Ramos (cell line): ENCODE measurements around the gene NSF.
"Not testable (repeated sequence)": the region's sequence is repeated elsewhere in the genome, so short reads cannot be mapped to it uniquely, and the experiment has no call there.

Source experiments
- in situ Hi-C: fragments of 300-500 bp; cut with MboI; formaldehyde crosslinking; loops from one replicate; pipeline ENCODE4 v1.14.3; 2022; ENCODE audit warnings: low sequenced_read_pairs; ENCODE audit not compliant: unreplicated experiment

NSF gene

GRCh38 chr17:46590157-46591146, at the start of gene NSF:
NSF (plus strand) TSS chr17:46590669; CDS start chr17:46590776, 107 bp downstream.
- in situ Hi-C loops: not testable (repeated sequence)

- in situ Hi-C loops: not testable (repeated sequence)
These were observed 41.9 kb upstream of the NSF start for GRCh38 chr17:46548607-46549006.

DNA sequence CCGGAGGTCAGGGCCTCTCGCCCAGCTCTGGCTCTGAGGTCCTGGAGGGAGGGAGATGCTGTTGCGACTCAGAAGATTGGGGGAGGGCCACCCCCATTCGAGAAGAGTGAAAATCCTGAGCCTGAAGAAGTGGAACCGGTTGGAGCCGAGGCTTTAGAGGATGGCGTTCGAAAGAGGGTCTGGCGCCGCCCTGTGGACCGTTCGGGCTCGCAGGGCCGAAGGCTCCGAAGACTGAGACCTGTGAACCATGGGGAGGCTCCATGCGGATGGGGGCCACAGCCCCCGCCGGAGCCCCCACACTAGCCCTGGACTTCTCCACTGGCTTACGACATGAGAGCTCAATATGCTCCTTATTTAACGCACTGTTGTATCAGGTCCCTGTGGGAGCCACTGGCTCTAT, 31.3 kb upstream of the NSF start:
- in situ Hi-C loops: not testable (repeated sequence)

- in situ Hi-C loops: not testable (repeated sequence)
These were observed 30.4 kb upstream of the NSF start for GRCh38 chr17:46560048-46560447.

GRCh38 chr17:46566284-46566683, 24.2 kb upstream of the NSF start:
- in situ Hi-C loops: not testable (repeated sequence)

DNA sequence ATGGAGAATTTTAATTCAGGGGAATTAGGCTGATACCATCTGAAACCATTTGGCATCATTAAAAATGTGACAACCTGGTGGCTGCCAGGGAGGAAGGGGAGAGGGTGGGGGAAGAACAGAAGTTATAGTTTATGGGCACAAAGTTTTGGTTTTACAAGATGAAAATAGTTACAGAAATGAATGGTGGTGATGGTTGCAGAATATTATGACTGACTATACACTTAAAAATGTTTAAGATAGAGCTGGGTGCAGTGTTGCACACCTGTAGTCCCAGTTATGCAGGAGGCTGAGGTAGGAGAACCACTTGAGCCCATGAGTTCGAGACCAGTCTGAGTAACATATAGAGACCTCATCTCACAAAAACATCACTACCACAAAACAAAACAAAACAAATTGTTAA, 23.5 kb upstream of the NSF start:
- in situ Hi-C loops: not testable (repeated sequence)

- in situ Hi-C loops: not testable (repeated sequence)
These were observed 18.7 kb upstream of the NSF start for GRCh38 chr17:46571796-46572195.

DNA sequence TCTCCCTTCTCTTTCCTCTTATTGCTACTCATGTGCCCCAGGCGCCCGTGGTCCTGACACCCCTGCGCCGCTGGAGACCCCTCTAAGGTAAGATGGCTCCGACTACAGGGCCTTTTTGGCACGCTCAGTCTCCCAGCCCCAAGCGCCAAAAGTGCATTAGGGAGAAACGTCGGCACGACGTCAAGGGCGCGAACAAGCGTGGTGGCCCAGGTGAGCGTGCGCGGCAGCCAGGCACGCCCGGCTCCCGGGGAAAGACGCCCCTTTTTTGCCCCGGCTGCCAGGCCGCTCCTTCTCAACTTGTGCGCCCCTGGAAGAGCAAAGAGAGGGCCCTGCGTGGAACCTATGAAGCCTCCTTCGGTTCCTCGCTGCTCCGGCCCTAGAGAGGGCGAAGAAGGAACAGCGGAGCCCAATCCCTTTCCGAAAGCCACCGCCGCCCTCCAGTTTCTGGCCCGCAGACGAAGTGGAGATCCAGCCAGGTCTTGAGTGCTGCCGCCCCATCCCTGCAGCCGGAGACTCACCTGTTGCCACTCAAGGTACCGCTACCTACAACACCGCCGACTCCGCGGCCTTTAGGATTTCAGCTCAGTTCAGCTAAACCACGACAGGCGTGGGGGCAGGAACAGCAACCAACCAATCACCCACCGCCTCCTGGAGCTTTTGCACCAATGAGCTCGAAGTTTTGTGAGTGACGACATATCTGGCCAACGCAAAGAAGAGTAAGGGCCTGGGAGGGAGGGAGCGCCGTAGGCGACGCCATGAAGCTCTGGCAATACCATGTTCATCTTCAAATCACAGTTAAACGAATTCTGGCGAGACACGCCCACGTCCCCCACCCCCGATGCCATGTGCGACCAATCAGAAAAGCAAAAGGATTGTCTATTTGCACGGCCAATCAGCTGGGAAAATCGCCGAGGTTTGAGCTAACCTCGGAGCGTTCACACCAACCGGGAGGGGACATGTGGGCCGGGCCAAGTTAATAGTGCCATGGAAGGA, 11.1 kb upstream of the NSF start, which contains the start of gene ARL17A:
Gene ARL17A, minus strand, starts transcription at position 609 of the 993 bp plus-strand sequence. CDS start 3,369 bp downstream, outside the sequence.
- in situ Hi-C loops: not testable (repeated sequence)

GRCh38 chr17:46580082-46580481, 10.4 kb upstream of the NSF start:
- in situ Hi-C loops: not testable (repeated sequence)

DNA sequence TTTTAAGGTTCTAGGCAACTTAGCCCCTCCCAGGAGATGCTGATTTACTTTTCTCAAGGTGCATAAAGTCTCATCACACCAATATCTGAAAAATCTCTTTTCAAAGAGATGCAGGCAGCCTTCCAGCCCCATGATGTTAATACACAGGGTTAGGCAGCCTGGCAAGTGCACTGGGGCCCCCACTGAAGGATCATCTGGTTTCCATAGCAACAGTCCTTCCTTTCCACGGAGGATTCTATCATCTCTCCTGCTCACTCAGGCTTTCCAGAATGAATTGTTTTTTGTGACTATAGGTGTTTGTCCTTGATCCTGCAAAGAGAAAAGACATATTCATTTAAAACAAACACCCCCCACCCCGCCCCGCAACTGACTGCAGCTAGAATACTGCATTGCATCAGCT, 5.0 kb upstream of the NSF start:
- in situ Hi-C loops: not testable (repeated sequence)

- in situ Hi-C loops: not testable (repeated sequence)
These were observed 863 bp downstream of the NSF start for GRCh38 chr17:46591332-46591731.

GRCh38 chr17:46598344-46598931, 8.0 kb downstream of the NSF start:
- in situ Hi-C loops: not testable (repeated sequence)

DNA sequence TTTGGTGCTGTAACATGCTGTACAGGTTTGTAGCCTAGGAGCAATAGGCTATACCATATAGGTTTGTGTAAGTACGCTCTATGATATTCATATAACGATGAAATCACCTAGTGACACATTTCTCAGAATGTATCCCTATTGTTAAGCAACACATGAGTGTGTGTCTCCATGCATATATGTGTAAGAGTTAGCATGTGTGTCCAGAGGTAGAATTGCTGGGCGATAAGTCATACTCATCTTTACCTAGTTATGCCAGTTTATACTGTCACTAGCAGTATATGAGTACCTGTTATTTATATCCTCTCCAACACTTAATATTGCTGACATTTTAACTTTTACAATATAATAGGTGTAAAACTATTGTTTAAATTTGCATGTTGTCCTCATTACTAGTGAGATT, 10.3 kb downstream of the NSF start:
- in situ Hi-C loops: not testable (repeated sequence)

DNA sequence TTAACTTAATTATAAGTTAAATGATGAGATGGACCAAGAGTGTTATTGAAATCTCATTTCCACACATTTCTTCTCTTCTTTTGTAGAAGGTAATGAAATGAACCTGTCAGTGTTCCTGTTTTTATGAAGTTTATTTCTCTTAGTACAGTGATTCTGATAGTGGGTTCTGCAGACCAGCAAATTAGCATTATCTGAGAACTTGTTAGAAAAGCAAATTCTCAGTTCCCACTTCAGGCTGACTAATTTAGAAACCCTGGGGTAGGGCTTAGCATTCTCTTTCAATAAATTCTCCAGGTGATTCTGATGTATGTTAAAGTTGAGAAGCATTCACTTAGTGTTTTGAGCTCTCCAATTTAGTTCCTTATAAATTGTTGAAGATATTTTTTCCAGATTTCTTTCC, 12.7 kb downstream of the NSF start:
- in situ Hi-C loops: not testable (repeated sequence)

GRCh38 chr17:46611304-46611703, 20.8 kb downstream of the NSF start:
- in situ Hi-C loops: not testable (repeated sequence)

DNA sequence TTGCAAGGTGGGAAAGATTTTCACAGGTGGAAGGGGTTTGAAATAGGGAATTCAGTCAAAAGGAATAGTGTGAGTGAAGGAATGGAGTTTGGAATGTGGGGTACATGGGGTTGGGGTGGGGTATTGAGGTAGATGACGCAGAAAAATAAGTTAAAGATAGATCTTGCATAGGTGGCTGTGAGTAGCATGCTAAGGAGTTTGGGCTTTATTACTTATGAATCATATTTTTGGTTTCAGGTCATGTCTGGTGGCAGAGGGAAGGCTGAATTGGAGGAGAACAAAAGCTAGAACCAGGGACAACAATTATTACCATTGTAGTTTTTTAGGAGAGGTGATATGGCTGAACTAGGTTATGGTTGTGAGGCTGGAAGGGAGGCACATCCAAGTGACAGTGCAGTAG, 23.4 kb downstream of the NSF start:
- in situ Hi-C loops: not testable (repeated sequence)

GRCh38 chr17:46617121-46617520, 26.7 kb downstream of the NSF start:
- in situ Hi-C loops: not testable (repeated sequence)

DNA sequence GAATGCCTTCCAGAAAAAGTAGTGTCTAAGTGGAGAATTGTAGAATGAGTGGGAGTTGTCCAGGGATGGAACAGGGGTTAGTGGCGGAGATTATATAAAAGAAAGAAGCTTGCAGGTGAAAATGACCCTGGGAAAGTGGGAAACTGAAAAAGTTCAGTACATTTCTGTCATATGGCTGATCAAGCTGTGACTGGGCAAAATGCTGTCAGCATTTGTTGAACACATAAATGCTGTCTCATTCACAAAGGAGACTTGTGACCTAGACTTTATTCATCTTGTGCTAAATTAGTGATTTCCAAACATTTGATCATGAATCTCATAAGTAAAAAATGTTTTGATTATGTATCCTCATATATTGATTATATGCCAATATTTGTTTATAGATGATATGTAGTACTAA, 28.5 kb downstream of the NSF start:
- in situ Hi-C loops: not testable (repeated sequence)

DNA sequence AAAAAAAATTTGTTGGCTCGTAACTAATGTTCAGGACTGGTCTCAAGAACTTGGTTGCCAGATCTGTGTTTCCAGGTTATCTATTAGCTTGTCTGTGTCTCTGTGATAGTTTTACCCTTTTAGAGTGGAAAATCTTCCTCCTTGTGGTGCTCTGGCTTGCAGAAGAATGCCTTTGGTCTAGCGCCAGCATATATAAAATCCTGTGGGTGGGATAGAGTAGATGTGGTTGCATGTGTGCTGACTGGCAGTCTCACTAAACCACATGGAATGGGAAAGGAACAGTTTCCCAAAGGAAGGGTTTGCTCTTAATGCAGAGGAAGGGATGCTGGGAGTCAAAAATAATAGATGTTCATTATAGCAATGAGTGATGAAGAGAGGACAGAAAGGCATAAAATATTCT, 33.3 kb downstream of the NSF start:
- in situ Hi-C loops: not testable (repeated sequence)

DNA sequence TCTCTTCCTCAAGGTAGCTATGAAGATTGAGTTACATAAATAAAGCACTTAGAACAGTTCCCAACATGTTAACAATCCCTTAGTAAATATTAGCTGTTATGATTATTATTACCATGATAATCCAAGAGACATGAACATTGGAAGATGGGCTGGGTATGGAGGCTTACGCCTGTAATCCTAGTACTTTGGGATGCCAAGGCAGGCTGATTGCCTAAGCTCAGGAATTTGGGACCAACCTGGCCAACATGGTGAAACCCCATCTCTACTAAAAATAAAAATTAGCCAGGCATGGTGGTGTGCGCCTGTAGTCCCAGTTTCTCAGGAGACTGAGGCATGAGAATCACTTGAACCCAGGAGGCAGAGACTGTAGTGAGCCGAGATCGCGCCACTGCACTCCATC, 34.3 kb downstream of the NSF start:
- in situ Hi-C loops: not testable (repeated sequence)
